ENCODE measurements around the gene CHST8.

The CHST8 gene

GRCh38 chr19:33784432-33784831 lies 162.7 kb downstream of the CHST8 start:
- no peak for DNase-seq (ENCODE audit: low read depth)
- no peak overlapping the region for H3K4me3 ChIP-seq (ENCODE audit: low read depth, low read length)
- TF ChIP-seq CTCF (IDR thresholded peaks at IDR 0.05; ENCODE audit: low read depth, low read length, missing control alignments): no peak

GRCh38 chr19:33785795-33786194 lies 164.0 kb downstream of the CHST8 start:
- DNase-seq (ENCODE audit: low read depth): no peak
- no peak overlapping the region for H3K4me3 ChIP-seq (ENCODE audit: low read depth, low read length)
- TF ChIP-seq CTCF (IDR thresholded peaks at IDR 0.05; ENCODE audit: low read depth, low read length, missing control alignments): no peak

GRCh38 chr19:33788676-33789075 lies 166.9 kb downstream of the CHST8 start:
- DNase-seq (ENCODE audit: low read depth): no peak
- TF ChIP-seq CTCF (IDR thresholded peaks at IDR 0.05; ENCODE audit: low read depth, low read length, missing control alignments): no peak
- H3K4me3 ChIP-seq (ENCODE audit: low read depth, low read length): no peak overlapping the region

GRCh38 chr19:33789344-33789743 lies 167.6 kb downstream of the CHST8 start:
- no peak for DNase-seq (ENCODE audit: low read depth)
- H3K4me3 ChIP-seq (ENCODE audit: low read depth, low read length): no peak overlapping the region
- TF ChIP-seq CTCF (IDR thresholded peaks at IDR 0.05; ENCODE audit: low read depth, low read length, missing control alignments): no peak

- no peak for DNase-seq (ENCODE audit: low read depth)
These were observed 173.1 kb downstream of the CHST8 start for GRCh38 chr19:33794683-33795369.

GRCh38 chr19:33795370-33796163 lies 173.8 kb downstream of the CHST8 start:
- TF ChIP-seq CTCF (IDR thresholded peaks at IDR 0.05; ENCODE audit: low read depth, low read length, missing control alignments): peak; percentile 63
- H3K4me3 ChIP-seq (ENCODE audit: low read depth, low read length): peak overlapping the region; percentile 48

More at GRCh38 chr19:33794683-33795369, 173.1 kb downstream of the CHST8 start:
- H3K4me3 ChIP-seq (ENCODE audit: low read depth, low read length): no peak overlapping the region
- no peak for TF ChIP-seq CTCF (IDR thresholded peaks at IDR 0.05; ENCODE audit: low read depth, low read length, missing control alignments)

More at GRCh38 chr19:33795370-33796163, 173.8 kb downstream of the CHST8 start:
- no peak for DNase-seq (ENCODE audit: low read depth)
